Spleen (tissue), 11 donors: ENCODE data around the gene TPCN2. TPM values are rescaled to one million over a fixed set of nuclear protein-coding genes. Genes with fewer than 3 reads are reported as not detected.

Source experiments
- DNase-seq: peaks from one replicate; pipeline ENCODE4 v3.0.0-alpha.2; 2020
- H3K27ac ChIP-seq, 8 donors: fragments of 200-600 bp; sonication (generic) in 7 of 8; 1 replicate in 4 of 8; 2 replicates in 4 of 8; pipeline versions ENCODE4 v1.5.0 to v1.8.0; 2016 to 2021; ENCODE audit warnings: inconsistent platforms in 4 of 8, mild to moderate bottlenecking in 4 of 8, moderate library complexity in 1 of 8
- H3K27me3 ChIP-seq, 7 donors: fragments of 200-600 bp; sonication (generic) in 6 of 7; replicated peaks in 1 of 7; 1 replicate in 4 of 7; 2 replicates in 3 of 7; pipeline versions ENCODE4 v1.5.0 to v1.8.0; 2016 to 2021; ENCODE audit warnings: inconsistent platforms in 3 of 7, mild to moderate bottlenecking in 1 of 7
- H3K36me3 ChIP-seq, 6 donors: fragments of 200-600 bp; sonication (generic) in 5 of 6; 1 replicate in 4 of 6; 2 replicates in 2 of 6; pipeline versions ENCODE4 v1.5.0 to v1.8.0; 2016 to 2021; ENCODE audit warnings: inconsistent platforms in 2 of 6
- H3K4me1 ChIP-seq, 6 donors: fragments of 200-600 bp; sonication (generic) in 5 of 6; 1 replicate in 3 of 6; 2 replicates in 3 of 6; pipeline versions ENCODE4 v1.5.0 to v1.8.0; 2016 to 2021; ENCODE audit warnings: inconsistent platforms in 3 of 6
- H3K4me3 ChIP-seq, 8 donors: fragments of 200-600 bp; sonication (generic) in 7 of 8; 1 replicate in 4 of 8; 2 replicates in 4 of 8; pipeline versions ENCODE4 v1.5.0 to v1.8.0; 2016 to 2021; ENCODE audit warnings: inconsistent platforms in 4 of 8, mild to moderate bottlenecking in 4 of 8, moderate library complexity in 2 of 8
- H3K9me3 ChIP-seq, 8 donors: fragments of 200-600 bp; sonication (generic) in 7 of 8; 1 replicate in 4 of 8; 2 replicates in 4 of 8; pipeline versions ENCODE4 v1.5.0 to v1.8.0; 2016 to 2021; ENCODE audit warnings: inconsistent platforms in 4 of 8
- CTCF ChIP-seq, 11 experiments: fragments of 200-600 bp in 7 of 11; fragments of 450-650 bp in 4 of 11; sonication (generic) in 4 of 11; IDR thresholded peaks in 8 of 11; conservative IDR thresholded peaks in 3 of 11; 1 replicate in 7 of 11; 2 replicates in 4 of 11; pipeline versions ENCODE4 v1.4.0 to v1.8.0; 2016 to 2021; ENCODE audit warnings: antibody characterized with exemption in 11 of 11, inconsistent platforms in 4 of 11, mild to moderate bottlenecking in 1 of 11
- POLR2A ChIP-seq, 3 donors: fragments of 450-650 bp; IDR thresholded peaks; one replicate each; pipeline ENCODE4 v1.5.1; 2017; ENCODE audit warnings: antibody characterized with exemption in 3 of 3, mild to moderate bottlenecking in 1 of 3
- POLR2AphosphoS5 ChIP-seq, 3 donors: sonication (generic); formaldehyde crosslinking; IDR thresholded peaks; one replicate each; pipeline ENCODE4 v1.5.1; 2017; ENCODE audit warnings: antibody characterized with exemption in 3 of 3
- WGBS, 5 donors: extraction: QIAGEN DNeasy Blood & Tissue Kit in 3 of 5; methylation state at CpG; one replicate each; pipeline versions ENCODE4 v1.1.5 to v1.1.7; 2013 to 2018; 5-methylcytosine and 5-hydroxymethylcytosine counted together
- intact Hi-C: fragments of 100-400 bp; cut with DNase I; formaldehyde crosslinking; loops from one replicate; pipeline ENCODE4 v1.15.0; 2023; ENCODE audit warnings: low total_unique reads
- polyA plus RNA-seq, 3 donors: library from polyadenylated mRNA; stranded (reverse); fragments of 200-250 nt; gene quantifications; one replicate each; pipeline ENCODE4 v1.2.1, GENCODE V29; 2013
- total RNA-seq, 7 donors: library from RNA; depleted of rRNA in 3 of 7; stranded (reverse); fragments of >200 nt in 3 of 7; fragmentation: NEBNext Ultra II Directional in 4 of 7; extraction: Animal tissue kit (Norgen Biotek cat#: 25700) in 4 of 7; gene quantifications; one replicate each; pipeline versions ENCODE4 v1.1.0 to v1.2.1, GENCODE V29; 2016 to 2021
- donor health status: healthy with polysubstance abuse.
- donor health status: DM: no; HTN: no; CAD: no; lungs with moderate emphysema.
- donor health status: DM: no; HTN: no; CAD: no.
- donor health status: Bipolar disorder and iron deficiency.
- donor health status: healthy.
- donor health status: DM: no; HTN: no; CAD: no.
- donor health status: DM: yes; HTN: yes; CAD: no.

The TPCN2 gene
- total and polyA plus RNA-seq, 10 donors: 3.6 to 30.4 (median 24.1) TPM

DNA sequence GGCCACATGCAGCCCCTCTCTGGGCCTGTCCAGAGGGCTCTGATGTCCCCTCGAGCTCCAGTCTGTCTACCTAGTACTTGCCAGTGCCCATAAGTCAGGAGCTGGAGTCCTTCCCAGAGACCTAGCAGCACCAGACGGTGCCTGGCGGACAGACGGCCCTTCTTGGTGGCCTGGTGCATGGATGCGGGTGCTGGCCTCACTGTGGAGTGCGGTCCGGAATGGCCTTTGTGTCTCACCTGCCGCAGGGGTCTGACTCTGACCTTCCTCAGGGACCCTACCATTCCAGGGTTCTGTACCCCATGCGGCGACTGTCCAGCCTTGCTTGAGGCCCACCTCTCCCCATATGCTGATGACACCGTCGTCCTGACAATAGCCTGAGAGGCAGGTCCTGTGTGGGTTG lies 77.6 kb downstream of the TPCN2 start:
- Histone ChIP-seq H3K9me3 (peaks cover 0 to 19% (median 11%) of the 10 kb centered on the region in 8 donors), H3K27ac (no peak overlapping the region), H3K4me3 (no peak overlapping the region), H3K4me1 (peaks cover 7 to 36% (median 21%) of the 10 kb centered on the region in 6 donors), H3K36me3 (no peaks in the 10 kb centered on the region), H3K27me3 (peaks cover 0 to 6% (median 0%) of the 10 kb centered on the region in 7 donors)
- peak; percentile 36 for DNase-seq
- TF ChIP-seq CTCF (IDR thresholded peaks at IDR 0.05 in 8 of 11, conservative IDR thresholded peaks at IDR 0.05 in 3 of 11): no peak
- no peak for TF ChIP-seq POLR2A (IDR thresholded peaks at IDR 0.05)
- TF ChIP-seq POLR2AphosphoS5 (IDR thresholded peaks at IDR 0.05): no peak
- intact Hi-C loops: no loop called here
- WGBS, 5 donors: 91 to 97% (median 94%) methylated on average over 7 to 12 of the region's 12 CpGs

GRCh38 chr11:69127081-69127850 lies 78.5 kb downstream of the TPCN2 start:
- Histone ChIP-seq H3K4me1 (peaks cover 6 to 39% (median 27%) of the 10 kb centered on the region in 6 donors), H3K27ac (no peak overlapping the region), H3K4me3 (no peak overlapping the region), H3K9me3 (peaks cover 0 to 19% (median 11%) of the 10 kb centered on the region in 8 donors), H3K27me3 (peaks cover 0 to 5% (median 0%) of the 10 kb centered on the region in 7 donors), H3K36me3 (no peaks in the 10 kb centered on the region)
- intact Hi-C loops: no loop called here
- 82 to 93% (median 90%) methylated on average over 16 to 26 of the region's 26 CpGs for WGBS, 5 donors
- no peak for TF ChIP-seq CTCF (IDR thresholded peaks at IDR 0.05 in 8 of 11, conservative IDR thresholded peaks at IDR 0.05 in 3 of 11)
- no peak for TF ChIP-seq POLR2AphosphoS5 (IDR thresholded peaks at IDR 0.05)
- peak; percentile 39 for DNase-seq

- Histone ChIP-seq H3K36me3 (no peaks in the 10 kb centered on the region), H3K4me1 (peaks cover 0 to 35% (median 20%) of the 10 kb centered on the region in 6 donors), H3K27me3 (no peaks in the 10 kb centered on the region), H3K9me3 (peaks cover 0 to 23% (median 13%) of the 10 kb centered on the region in 8 donors), H3K27ac (no peak overlapping the region), H3K4me3 (no peak overlapping the region)
- 85 to 100% (median 98%) methylated on average over 1 of the region's 1 CpG for WGBS, 5 donors
- intact Hi-C loops: no loop called here
- no peak for DNase-seq
- TF ChIP-seq POLR2AphosphoS5 (IDR thresholded peaks at IDR 0.05) (no peak), POLR2A (IDR thresholded peaks at IDR 0.05) (no peak), CTCF (IDR thresholded peaks at IDR 0.05 in 8 of 11, conservative IDR thresholded peaks at IDR 0.05 in 3 of 11) (no peak)
Observed at GRCh38 chr11:69127884-69128283, 79.2 kb downstream of the TPCN2 start.

GRCh38 chr11:69129053-69129452 lies 80.3 kb downstream of the TPCN2 start:
- intact Hi-C loops: no loop called here
- no peak for DNase-seq
- Histone ChIP-seq H3K27me3 (no peaks in the 10 kb centered on the region), H3K36me3 (no peaks in the 10 kb centered on the region), H3K27ac (no peak overlapping the region), H3K4me1 (peaks cover 0 to 23% (median 9%) of the 10 kb centered on the region in 6 donors), H3K4me3 (no peak overlapping the region), H3K9me3 (peaks cover 0 to 34% (median 22%) of the 10 kb centered on the region in 8 donors)
- 86 to 97% (median 89%) methylated on average over 2 of the region's 2 CpGs for WGBS, 5 donors
- TF ChIP-seq POLR2AphosphoS5 (IDR thresholded peaks at IDR 0.05) (no peak), CTCF (IDR thresholded peaks at IDR 0.05 in 8 of 11, conservative IDR thresholded peaks at IDR 0.05 in 3 of 11) (no peak), POLR2A (IDR thresholded peaks at IDR 0.05) (no peak)
